Fibroblast of lung (primary cell): Measurements from ENCODE around the gene EFNA5. TPM values are rescaled to one million over a fixed set of nuclear protein-coding genes. Genes with fewer than 3 reads are reported as not detected.

Source experiments
- DNase-seq, 2 donors: peaks; one replicate each; pipeline versions ENCODE4 v3.0.0 to v3.0.0-alpha.2; 2010; ENCODE audit warnings: low read depth in 2 of 2
- H2AFZ ChIP-seq: 2 replicates; pipeline ENCODE4 v1.5.1; 2012; ENCODE audit warnings: low read length, control low read depth, inconsistent platforms
- H3K27ac ChIP-seq: 2 replicates; pipeline ENCODE4 v1.5.1; 2011; ENCODE audit warnings: low read length, control low read depth; ENCODE audit not compliant: insufficient read depth
- H3K27me3 ChIP-seq: 2 replicates; pipeline ENCODE4 v1.5.1; 2011; ENCODE audit warnings: mild to moderate bottlenecking, low read length; ENCODE audit not compliant: control insufficient read depth, insufficient read depth
- H3K36me3 ChIP-seq: 2 replicates; pipeline ENCODE4 v1.5.1; 2011; ENCODE audit warnings: low read length; ENCODE audit not compliant: control insufficient read depth, insufficient read depth
- H3K4me1 ChIP-seq: 2 replicates; pipeline ENCODE4 v1.5.1; 2011; ENCODE audit warnings: low read length; ENCODE audit not compliant: control insufficient read depth, insufficient read depth; ENCODE audit errors: extremely low read depth
- H3K4me2 ChIP-seq: 2 replicates; pipeline ENCODE4 v1.5.1; 2011; ENCODE audit warnings: low read length, control low read depth; ENCODE audit not compliant: insufficient read depth; ENCODE audit errors: extremely low read depth
- H3K4me3 ChIP-seq, 4 experiments: fragments of 200-600 bp in 1 of 4; sonication (generic) in 1 of 4; replicated peaks in 1 of 4; 2 replicates each; pipeline ENCODE4 v1.5.1; 2011 to 2016; ENCODE audit warnings: low read length in 4 of 4, low read depth in 3 of 4, mild to moderate bottlenecking in 3 of 4, control low read depth in 2 of 4, inconsistent platforms in 1 of 4, mixed read lengths in 1 of 4; ENCODE audit not compliant: insufficient read depth in 1 of 4; ENCODE audit errors: control extremely low read depth in 1 of 4
- H3K79me2 ChIP-seq: 2 replicates; pipeline ENCODE4 v1.5.1; 2012; ENCODE audit warnings: mild to moderate bottlenecking, low read length, inconsistent platforms; ENCODE audit not compliant: control insufficient read depth, insufficient read depth
- H3K9ac ChIP-seq: 2 replicates; pipeline ENCODE4 v1.5.1; 2011; ENCODE audit warnings: mild to moderate bottlenecking, low read length, control low read depth; ENCODE audit not compliant: insufficient read depth
- H3K9me3 ChIP-seq: 2 replicates; pipeline ENCODE4 v1.5.1; 2012; ENCODE audit warnings: low read depth, low read length; ENCODE audit not compliant: control insufficient read depth, insufficient read depth
- H4K20me1 ChIP-seq: 2 replicates; pipeline ENCODE4 v1.5.1; 2011; ENCODE audit warnings: low read length; ENCODE audit not compliant: control insufficient read depth, insufficient read depth; ENCODE audit errors: extremely low read depth
- CTCF ChIP-seq, 2 donors: IDR thresholded peaks in 1 of 2; conservative IDR thresholded peaks in 1 of 2; 1 replicate in 1 of 2; 2 replicates in 1 of 2; pipeline ENCODE4 v1.5.1; 2011 to 2012; ENCODE audit warnings: low read length in 2 of 2, control low read depth in 1 of 2, inconsistent platforms in 1 of 2, low read depth in 1 of 2, mild to moderate bottlenecking in 1 of 2
- EZH2 ChIP-seq: IDR thresholded peaks from 2 replicates; pipeline ENCODE4 v1.5.1; 2012; ENCODE audit warnings: low read length, control low read depth, mild to moderate bottlenecking; ENCODE audit errors: missing control alignments
- polyA plus RNA-seq, 2 donors: library from polyadenylated mRNA; depleted of rRNA in 1 of 2; stranded (reverse) in 1 of 2; unstranded in 1 of 2; fragments of >200 nt; gene quantifications; 2 replicates each; pipeline ENCODE4 v1.2.1, GENCODE V29; 2011 to 2012; ENCODE audit warnings: missing spikeins in 1 of 2
- total RNA-seq: library from RNA; depleted of rRNA; stranded (reverse); fragments of >200 nt; gene quantifications from 2 replicates; pipeline ENCODE4 v1.2.1, GENCODE V29; 2014

Gene EFNA5
- total and polyA plus RNA-seq, 2 donors (not counting 1 experiment from before 2014, with no cell fraction given) = 3.5 to 3.7 TPM

DNA sequence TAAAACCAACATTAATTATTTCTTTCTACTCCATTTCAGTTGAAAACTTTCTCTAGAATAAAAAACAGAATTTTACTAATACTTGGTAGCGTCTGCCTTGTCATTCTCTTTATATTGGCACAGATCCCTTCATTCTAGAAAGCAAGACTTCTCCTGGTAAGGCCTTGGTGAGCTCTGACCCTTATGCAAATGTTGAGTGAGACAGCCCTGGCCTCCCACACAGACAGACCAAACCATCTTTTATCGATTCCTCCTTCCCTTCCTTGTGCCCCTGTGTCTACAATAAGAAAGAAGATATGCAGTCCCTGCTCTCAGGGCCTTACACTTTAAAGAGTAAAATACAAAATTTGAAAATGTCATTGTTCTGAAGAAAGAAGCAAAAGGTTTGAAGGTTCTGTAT is 262.2 kb downstream of the EFNA5 start:
- Histone ChIP-seq H3K4me1 (no peaks in the 10 kb centered on the region), H3K4me2 (no peak overlapping the region), H3K4me3 (no peak overlapping the region), H3K27ac (no peak overlapping the region), H3K36me3 (no peaks in the 10 kb centered on the region), H3K9me3 (no peaks in the 10 kb centered on the region), H3K9ac (no peak overlapping the region), H3K79me2 (no peaks in the 10 kb centered on the region), H4K20me1 (no peaks in the 10 kb centered on the region), H2AFZ (no peak overlapping the region), H3K27me3 (no peaks in the 10 kb centered on the region)
- DNase-seq = no peak
- TF ChIP-seq EZH2 = no peak
- TF ChIP-seq CTCF (conservative IDR thresholded peaks at IDR 0.05 in 1 of 2, IDR thresholded peaks at IDR 0.05 in 1 of 2; ENCODE audit: low read depth in 1 of 2, low read length in 2 of 2) = no peak

- no peak overlapping the region for H3K9ac ChIP-seq
These were observed 262.9 kb downstream of the EFNA5 start for GRCh38 chr5:107407713-107408298.

More at GRCh38 chr5:107407713-107408298, 262.9 kb downstream of the EFNA5 start:
- no peaks in the 10 kb centered on the region for H3K36me3 ChIP-seq
- H3K4me1 ChIP-seq = no peaks in the 10 kb centered on the region
- no peaks in the 10 kb centered on the region for H3K79me2 ChIP-seq
- H3K4me3 ChIP-seq = no peak overlapping the region
- H3K27ac ChIP-seq = no peak overlapping the region
- H4K20me1 ChIP-seq = no peaks in the 10 kb centered on the region
- no peak overlapping the region for H2AFZ ChIP-seq
- TF ChIP-seq CTCF (conservative IDR thresholded peaks at IDR 0.05 in 1 of 2, IDR thresholded peaks at IDR 0.05 in 1 of 2; ENCODE audit: low read depth in 1 of 2, low read length in 2 of 2) (no peak), EZH2 (no peak)
- no peak for DNase-seq
- no peaks in the 10 kb centered on the region for H3K27me3 ChIP-seq
- H3K4me2 ChIP-seq = no peak overlapping the region
- H3K9me3 ChIP-seq = no peaks in the 10 kb centered on the region
